HepG2 (cell line): ENCODE measurements around the gene MUC13. TPM values are rescaled to one million over a fixed set of nuclear protein-coding genes. Genes with fewer than 3 reads are reported as not detected.

Source experiments
- CAMTA2 ChIP-seq: sonication (generic); formaldehyde crosslinking; IDR thresholded peaks from 2 replicates; pipeline ENCODE4 v1.4.0; 2020; ENCODE audit warnings: mild to moderate bottlenecking, missing genetic modification reagents, borderline replicate concordance
- ELF1 ChIP-seq: sonication (generic); formaldehyde crosslinking; IDR thresholded peaks from 2 replicates; pipeline ENCODE4 v1.4.0; 2020; ENCODE audit warnings: missing genetic modification reagents
- ERF ChIP-seq: IDR thresholded peaks from 2 replicates; pipeline ENCODE4 v1.6.1; 2018; ENCODE audit warnings: missing biosample characterization, missing genetic modification reagents
- HDAC1 ChIP-seq: sonication (generic); formaldehyde crosslinking; IDR thresholded peaks from 2 replicates; pipeline ENCODE4 v1.5.1; 2020; ENCODE audit warnings: mild to moderate bottlenecking, missing genetic modification reagents
- HOXA7 ChIP-seq: sonication (generic); formaldehyde crosslinking; IDR thresholded peaks from 2 replicates; pipeline ENCODE4 v1.8.1; 2022; ENCODE audit warnings: mild to moderate bottlenecking, missing genetic modification reagents, moderate library complexity
- IKZF1 ChIP-seq: fragments of 450-650 bp; IDR thresholded peaks from 2 replicates; pipeline ENCODE4 v1.7.1; 2016
- LCORL ChIP-seq, 2 experiments: fragments of 450-650 bp in 1 of 2; sonication (generic) in 1 of 2; formaldehyde crosslinking in 1 of 2; IDR thresholded peaks; 2 replicates each; pipeline versions ENCODE4 v1.5.0 to v1.6.1; 2017 to 2020; ENCODE audit warnings: antibody characterized with exemption in 1 of 2, missing genetic modification reagents in 1 of 2
- MYC ChIP-seq: sonication (generic); formaldehyde crosslinking; IDR thresholded peaks from 2 replicates; pipeline ENCODE4 v1.9.0; 2021; ENCODE audit warnings: missing genetic modification reagents, borderline replicate concordance
- POLR2A ChIP-seq, 2 experiments: IDR thresholded peaks; 2 replicates each; pipeline ENCODE4 v1.6.1; 2011; ENCODE audit warnings: low read depth in 2 of 2, low read length in 2 of 2, mild to moderate bottlenecking in 1 of 2, moderate library complexity in 1 of 2; ENCODE audit not compliant: insufficient read depth in 1 of 2
- RAD51 ChIP-seq: fragments of 450-650 bp; IDR thresholded peaks from 2 replicates; pipeline ENCODE4 v1.6.1; 2016; ENCODE audit warnings: borderline replicate concordance
- SNAPC2 ChIP-seq: sonication (generic); formaldehyde crosslinking; IDR thresholded peaks from 2 replicates; pipeline ENCODE4 v1.8.1; 2022; ENCODE audit warnings: mild to moderate bottlenecking, missing genetic modification reagents
- SOX6 ChIP-seq, 2 experiments: fragments of 450-650 bp in 1 of 2; sonication (generic) in 1 of 2; formaldehyde crosslinking in 1 of 2; IDR thresholded peaks; 2 replicates each; pipeline versions ENCODE4 v1.4.0 to v1.6.1; 2017 to 2020; ENCODE audit warnings: antibody characterized with exemption in 1 of 2, mild to moderate bottlenecking in 1 of 2, missing genetic modification reagents in 1 of 2
- TAF15 ChIP-seq: fragments of 200-400 bp; formaldehyde crosslinking; IDR thresholded peaks from one replicate; pipeline ENCODE4 v1.6.1; 2018; ENCODE audit warnings: mild to moderate bottlenecking, low read depth, low read length; ENCODE audit not compliant: poor library complexity, severe bottlenecking
- ZNF281 ChIP-seq: sonication (generic); formaldehyde crosslinking; IDR thresholded peaks from 2 replicates; pipeline ENCODE4 v1.4.0; 2020; ENCODE audit warnings: missing genetic modification reagents, borderline replicate concordance
- ZNF407 ChIP-seq: sonication (generic); formaldehyde crosslinking; IDR thresholded peaks from one replicate; pipeline ENCODE4 v1.5.1; 2020; ENCODE audit warnings: mild to moderate bottlenecking, missing genetic modification reagents; ENCODE audit errors: not compliant biosample characterization
- ZNF414 ChIP-seq: sonication (generic); formaldehyde crosslinking; IDR thresholded peaks from 2 replicates; pipeline ENCODE4 v1.5.0; 2020; ENCODE audit warnings: missing genetic modification reagents
- ZNF737 ChIP-seq: sonication (generic); formaldehyde crosslinking; IDR thresholded peaks from 2 replicates; pipeline ENCODE4 v1.5.0; 2020; ENCODE audit warnings: missing genetic modification reagents, mild to moderate bottlenecking, borderline replicate concordance
- polyA plus RNA-seq, 8 experiments: library from polyadenylated mRNA; depleted of rRNA in 3 of 8; stranded (reverse) in 7 of 8; unstranded in 1 of 8; fragments of >200 nt; fragmentation: Illumina TruSeq in 4 of 8; extraction: Trizol in 4 of 8; gene quantifications; 2 replicates each; pipeline versions ENCODE4 v1.2.1 to v1.2.3, GENCODE V29; 2011 to 2016; ENCODE audit warnings: low read depth in 4 of 8, missing spikeins in 1 of 8, mixed read lengths in 1 of 8; ENCODE audit not compliant: insufficient read depth in 1 of 8
- total RNA-seq, 5 experiments: library from RNA; depleted of rRNA; stranded (reverse); fragments of >200 nt; fragmentation: Illumina TruSeq; extraction: Trizol; gene quantifications; 2 replicates each; pipeline ENCODE4 v1.2.3, GENCODE V29; 2016; ENCODE audit warnings: low read depth in 1 of 5

Gene MUC13
- total and polyA plus RNA-seq, 2 of the 13 experiments (the other 11 are each of a cell fraction or from before 2014, with no cell fraction given): 0.04 to 1.2 TPM

GRCh38 chr3:124887177-124887931 lies 47.2 kb downstream of the MUC13 start, which contains the start of gene ITGB5 (continued):
- TF ChIP-seq ZNF281 (CRISPR knock-in tag) (0 out of 2 replicates have a peak, but pooled peaks have one; percentile 21), ZNF414 (CRISPR knock-in tag) (0 out of 2 replicates have a peak, but pooled peaks have one; percentile 42), HOXA7 (CRISPR knock-in tag) (no peak), ZNF407 (CRISPR knock-in tag) (no peak), SNAPC2 (CRISPR knock-in tag) (peak; percentile 90), MYC (CRISPR knock-in tag) (peak; percentile 63; the same call in 1 of the 2 replicates), ELF1 (no peak), HDAC1 (peak; percentile 20), ERF (CRISPR knock-in tag) (peak; percentile 70; the same call in 1 of the 2 replicates), LCORL (IDR thresholded peaks at IDR 0.05) (no peak), LCORL (CRISPR knock-in tag; IDR thresholded peaks at IDR 0.05) (0 out of 2 replicates have a peak, but pooled peaks have one; percentile 69), POLR2A (IDR thresholded peaks at IDR 0.05; ENCODE audit: insufficient read depth in 1 of 2, low read depth in 2 of 2, low read length in 2 of 2) (peak in 1 of 2 experiments; percentile 69; a peak in 2 of 4 replicates), TAF15 (peak; percentile 56), CAMTA2 (CRISPR knock-in tag) (0 out of 2 replicates have a peak, but pooled peaks have one; percentile 69), ZNF737 (CRISPR knock-in tag) (no peak), RAD51 (no peak), IKZF1 (no peak), SOX6 (IDR thresholded peaks at IDR 0.05) (no peak), SOX6 (CRISPR knock-in tag; IDR thresholded peaks at IDR 0.05) (peak; percentile 53)
